ENCODE measurements around the gene CSTPP1. TPM values are rescaled to one million over a fixed set of nuclear protein-coding genes. Genes with fewer than 3 reads are reported as not detected.

Gene CSTPP1
- total RNA-seq, 1 donor from 2014 or later: 32.8 TPM

GRCh38 chr11:47137476-47137875, 200.9 kb downstream of the CSTPP1 start:
- Histone ChIP-seq H3K9me3 (no peaks in the 10 kb centered on the region), H3K27me3 (ENCODE audit: low read depth) (no peaks in the 10 kb centered on the region), H3K27ac (no peak overlapping the region), H3K4me1 (no peaks in the 10 kb centered on the region), H3K4me3 (no peak overlapping the region), H3K36me3 (peaks cover 17% of the 10 kb centered on the region)
- ATAC-seq: no peak
- DNase-seq: no peak
- no peak for TF ChIP-seq CTCF (IDR thresholded peaks at IDR 0.05)
- intact Hi-C loops (cut with DNase I): no loop called here

- no peaks in the 10 kb centered on the region for H3K4me1 ChIP-seq
- intact Hi-C loops (cut with DNase I): no loop called here
- ATAC-seq (no peak), DNase-seq (no peak)
- no peak overlapping the region for H3K4me3 ChIP-seq
- peaks cover 17% of the 10 kb centered on the region for H3K36me3 ChIP-seq
- no peaks in the 10 kb centered on the region for H3K27me3 ChIP-seq (ENCODE audit: low read depth)
- H3K27ac ChIP-seq: no peak overlapping the region
- no peaks in the 10 kb centered on the region for H3K9me3 ChIP-seq
- no peak for TF ChIP-seq CTCF (IDR thresholded peaks at IDR 0.05)
Observed at GRCh38 chr11:47139878-47140277, 203.3 kb downstream of the CSTPP1 start.

DNA sequence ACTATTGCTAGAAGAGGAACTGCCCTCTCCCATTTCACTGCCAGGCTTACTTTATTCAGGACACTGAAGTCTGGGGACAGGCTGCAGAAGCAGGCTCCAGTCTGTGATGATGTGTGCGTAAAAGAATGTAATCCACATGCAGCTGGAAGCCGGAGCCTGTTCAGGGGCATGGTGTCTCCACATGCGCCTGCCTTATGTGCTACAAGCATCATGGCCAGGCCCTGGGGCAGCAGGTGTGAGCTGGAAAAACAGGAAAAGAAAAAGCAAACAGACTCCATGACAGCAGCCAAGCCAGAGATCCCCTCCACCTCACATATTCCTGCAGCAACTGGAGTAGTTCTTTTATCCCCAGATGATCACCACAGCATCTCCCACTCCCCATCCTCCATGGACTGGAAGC, 206.8 kb downstream of the CSTPP1 start:
- DNase-seq: no peak
- H3K27ac ChIP-seq: no peak overlapping the region
- ATAC-seq: peak; percentile 44 to 67

DNA sequence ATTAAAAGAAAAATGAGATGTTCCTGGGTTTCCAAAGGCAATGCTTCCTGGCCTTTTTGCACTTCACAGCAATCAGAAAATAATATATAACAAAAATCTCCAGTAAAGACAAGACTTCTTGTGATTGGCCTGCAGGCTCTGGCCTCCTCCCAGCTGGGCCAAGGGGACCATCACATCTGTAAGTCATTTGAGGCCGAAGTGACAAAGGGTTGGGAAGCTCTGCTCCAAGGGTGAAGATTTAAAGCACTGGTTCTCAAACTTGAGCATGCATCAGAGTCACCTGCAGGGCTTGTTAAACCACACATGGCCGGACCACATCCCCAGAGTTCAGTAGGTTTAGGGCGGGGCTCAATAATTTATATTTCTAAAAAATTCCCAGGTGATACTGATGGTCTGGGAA, 208.0 kb downstream of the CSTPP1 start:
- peaks cover 5% of the 10 kb centered on the region for H3K36me3 ChIP-seq
- peaks cover 10% of the 10 kb centered on the region for H3K4me1 ChIP-seq
- H3K27ac ChIP-seq: no peak overlapping the region
- no peak overlapping the region for H3K4me3 ChIP-seq
- intact Hi-C loops (cut with DNase I): no loop called here
- no peak for TF ChIP-seq CTCF (IDR thresholded peaks at IDR 0.05)
- no peaks in the 10 kb centered on the region for H3K27me3 ChIP-seq (ENCODE audit: low read depth)
- ATAC-seq (no peak), DNase-seq (no peak)
- H3K9me3 ChIP-seq: no peaks in the 10 kb centered on the region

More for the DNA sequence above, 206.8 kb downstream of the CSTPP1 start:
- intact Hi-C loops (cut with DNase I): no loop called here
- Histone ChIP-seq H3K36me3 (peaks cover 8% of the 10 kb centered on the region), H3K4me1 (no peaks in the 10 kb centered on the region), H3K4me3 (no peak overlapping the region), H3K27me3 (ENCODE audit: low read depth) (no peaks in the 10 kb centered on the region), H3K9me3 (no peaks in the 10 kb centered on the region)
- TF ChIP-seq CTCF (IDR thresholded peaks at IDR 0.05): no peak

DNA sequence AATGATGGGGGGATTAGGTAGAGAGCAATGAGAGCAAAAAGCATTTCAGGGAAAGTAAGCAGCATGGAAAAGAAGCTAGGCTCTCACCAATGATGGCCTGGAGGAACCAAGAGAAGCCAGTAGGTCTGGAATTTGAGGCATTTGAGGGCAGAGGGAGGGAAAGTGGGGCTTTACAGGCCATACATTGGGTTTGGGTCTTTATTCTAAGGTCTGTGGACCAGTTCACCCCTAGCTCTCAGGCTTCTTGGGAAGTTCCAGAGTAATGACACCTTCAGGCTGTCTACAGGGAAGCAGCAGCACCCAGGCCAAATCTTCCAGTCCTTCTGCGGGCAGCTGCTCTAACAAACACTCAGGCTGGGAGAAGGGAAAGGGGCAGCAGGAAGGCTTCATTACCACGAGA, 210.7 kb downstream of the CSTPP1 start:
- Histone ChIP-seq H3K27ac (no peak overlapping the region), H3K4me1 (peaks cover 11% of the 10 kb centered on the region), H3K27me3 (ENCODE audit: low read depth) (no peaks in the 10 kb centered on the region), H3K36me3 (peaks cover 5% of the 10 kb centered on the region), H3K4me3 (no peak overlapping the region), H3K9me3 (no peaks in the 10 kb centered on the region)
- no peak for TF ChIP-seq CTCF (IDR thresholded peaks at IDR 0.05)
- DNase-seq (no peak), ATAC-seq (no peak)
- intact Hi-C loops (cut with DNase I): no loop called here

- ATAC-seq (no peak), DNase-seq (no peak)
- intact Hi-C loops (cut with DNase I): no loop called here
- Histone ChIP-seq H3K9me3 (no peaks in the 10 kb centered on the region), H3K36me3 (peaks cover 5% of the 10 kb centered on the region), H3K27ac (no peak overlapping the region), H3K4me3 (no peak overlapping the region), H3K4me1 (peaks cover 11% of the 10 kb centered on the region), H3K27me3 (ENCODE audit: low read depth) (no peaks in the 10 kb centered on the region)
- TF ChIP-seq CTCF (IDR thresholded peaks at IDR 0.05): no peak
Observed at GRCh38 chr11:47147681-47148080, 211.1 kb downstream of the CSTPP1 start.

Data from lower lobe of right lung (tissue), 2 donors.